Measurements from ENCODE around the gene RAB6B.

Gene RAB6B

GRCh38 chr3:133930341-133930933 is 34.8 kb upstream of the RAB6B start:
- DNase-seq: no peak

- DNase-seq: no peak
Observed at GRCh38 chr3:133928903-133929607, 33.4 kb upstream of the RAB6B start.

GRCh38 chr3:133928136-133928893 is 32.6 kb upstream of the RAB6B start:
- no peak for DNase-seq

- DNase-seq: peak; percentile 77
Observed at GRCh38 chr3:133927540-133928066, 31.9 kb upstream of the RAB6B start.

- no peak for DNase-seq
Observed at GRCh38 chr3:133926736-133927539, 31.3 kb upstream of the RAB6B start.

- DNase-seq: no peak
Observed at GRCh38 chr3:133925960-133926735, 30.5 kb upstream of the RAB6B start.

GRCh38 chr3:133924041-133924440 is 28.4 kb upstream of the RAB6B start:
- DNase-seq: no peak

GRCh38 chr3:133921592-133921991 is 25.9 kb upstream of the RAB6B start:
- DNase-seq: no peak

- no peak for DNase-seq
Observed at GRCh38 chr3:133917144-133917543, 21.5 kb upstream of the RAB6B start.

GRCh38 chr3:133915685-133916658 is 20.3 kb upstream of the RAB6B start:
- DNase-seq: no peak

GRCh38 chr3:133914839-133915600 is 19.3 kb upstream of the RAB6B start:
- DNase-seq: no peak

GRCh38 chr3:133910422-133910821 is 14.7 kb upstream of the RAB6B start:
- DNase-seq: no peak

GRCh38 chr3:133905376-133905775 is 9.7 kb upstream of the RAB6B start:
- DNase-seq: no peak

- DNase-seq: no peak
Observed at GRCh38 chr3:133901847-133902246, 6.2 kb upstream of the RAB6B start.

- no peak for DNase-seq
Observed at GRCh38 chr3:133901083-133901482, 5.4 kb upstream of the RAB6B start.

- DNase-seq: no peak
Observed at GRCh38 chr3:133899311-133899710, 3.6 kb upstream of the RAB6B start.

GRCh38 chr3:133897547-133897946 is 1.9 kb upstream of the RAB6B start:
- no peak for DNase-seq

GRCh38 chr3:133896002-133896761 is 500 bp upstream of the RAB6B start:
- no peak for DNase-seq
